IgD-negative memory B cell (primary cell): ENCODE measurements around the gene LIMS2. TPM values are rescaled to one million over a fixed set of nuclear protein-coding genes. Genes with fewer than 3 reads are reported as not detected.

Experiments used
- H3K27ac Mint-ChIP-seq, 3 donors: one replicate each; pipeline ENCODE4 v1.8.0; 2020 to 2022; ENCODE audit warnings: mild to moderate bottlenecking in 3 of 3, mixed read lengths in 3 of 3, moderate library complexity in 1 of 3
- H3K27me3 Mint-ChIP-seq: one replicate; pipeline ENCODE4 v1.8.0; 2021; ENCODE audit warnings: mixed read lengths
- H3K36me3 Mint-ChIP-seq: one replicate; pipeline ENCODE4 v1.8.0; 2020; ENCODE audit warnings: mild to moderate bottlenecking, mixed read lengths
- H3K4me1 Mint-ChIP-seq, 3 donors: one replicate each; pipeline ENCODE4 v1.8.0; 2020 to 2022; ENCODE audit warnings: mixed read lengths in 3 of 3, mild to moderate bottlenecking in 1 of 3
- H3K4me3 Mint-ChIP-seq, 4 donors: one replicate each; pipeline ENCODE4 v1.8.0; 2020 to 2022; ENCODE audit warnings: mild to moderate bottlenecking in 4 of 4, mixed read lengths in 4 of 4, moderate library complexity in 3 of 4
- H3K9me3 Mint-ChIP-seq, 3 donors: one replicate each; pipeline ENCODE4 v1.8.0; 2020 to 2021; ENCODE audit warnings: mixed read lengths in 3 of 3, mild to moderate bottlenecking in 1 of 3
- polyA plus RNA-seq: library from polyadenylated mRNA; unstranded; fragments of 300-500 nt; fragmentation: Illumina TruSeq; gene quantifications from one replicate; pipeline ENCODE4 v1.2.3, GENCODE V29; 2021

The LIMS2 gene
- polyA plus RNA-seq, 1 donor from 2014 or later = 35.1 TPM

DNA sequence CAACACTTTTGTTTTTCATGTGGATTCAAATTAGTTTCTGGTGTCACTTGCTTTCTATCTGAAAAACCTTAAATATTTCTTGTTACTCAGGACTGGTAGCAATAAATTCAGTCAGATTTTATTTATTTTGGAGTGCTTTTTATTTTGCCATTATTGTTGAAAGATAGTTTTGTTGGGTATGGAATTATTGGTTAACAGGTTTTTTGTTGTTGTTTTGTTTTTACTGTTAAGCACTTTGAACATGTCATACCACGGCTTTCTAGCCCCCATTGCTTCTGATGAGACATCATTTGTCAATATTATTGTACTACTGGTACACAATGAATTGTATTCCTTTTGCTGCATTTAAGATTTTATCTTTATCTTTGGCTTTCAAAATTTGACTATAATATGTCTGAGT is 13.1 kb upstream of the LIMS2 start:
- Mint-ChIP-seq H3K4me3 (no peak overlapping the region), H3K27ac (no peak overlapping the region), H3K36me3 (peaks cover 9% of the 10 kb centered on the region), H3K4me1 (no peaks in the 10 kb centered on the region), H3K27me3 (peaks cover 6% of the 10 kb centered on the region), H3K9me3 (peaks cover 9 to 17% (median 14%) of the 10 kb centered on the region in 3 donors)

DNA sequence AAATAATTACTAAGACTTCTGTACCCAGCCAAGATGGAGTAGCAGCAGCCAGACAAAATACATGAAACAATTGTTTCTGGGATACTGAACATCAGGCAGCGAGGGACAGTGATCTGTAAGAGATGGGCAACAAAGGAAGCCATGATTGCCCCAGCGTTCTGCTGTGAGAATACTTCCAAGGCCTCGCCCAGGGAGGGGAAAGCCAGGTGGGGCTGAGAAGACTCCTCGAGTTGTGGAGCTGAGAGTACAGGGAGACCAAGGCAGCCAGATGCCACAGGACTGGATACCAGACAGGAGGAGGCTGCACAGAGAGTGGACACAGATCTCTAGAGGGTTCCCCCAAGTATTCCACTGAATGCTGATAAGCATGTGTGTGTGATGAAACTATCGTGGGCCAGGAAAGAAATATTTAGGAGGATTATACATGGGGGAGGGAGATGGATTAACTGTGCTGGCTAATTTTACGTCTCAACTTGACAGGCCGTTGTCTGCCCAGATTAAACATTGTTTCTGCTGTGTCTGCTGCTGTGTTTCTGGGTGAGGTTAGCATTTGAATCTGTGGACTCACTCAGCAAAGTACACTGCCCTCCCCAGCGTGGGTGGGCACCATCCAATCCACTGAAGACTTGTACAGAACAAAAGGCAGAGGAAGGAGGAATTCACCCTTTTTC is 10.2 kb upstream of the LIMS2 start:
- H3K36me3 Mint-ChIP-seq = peaks cover 3% of the 10 kb centered on the region
- H3K27ac Mint-ChIP-seq = no peak overlapping the region
- H3K4me1 Mint-ChIP-seq = peaks cover 0 to 2% (median 0%) of the 10 kb centered on the region in 3 donors
- H3K4me3 Mint-ChIP-seq = no peak overlapping the region
- H3K27me3 Mint-ChIP-seq = peaks cover 10% of the 10 kb centered on the region
- peaks cover 0 to 13% (median 5%) of the 10 kb centered on the region in 3 donors for H3K9me3 Mint-ChIP-seq

DNA sequence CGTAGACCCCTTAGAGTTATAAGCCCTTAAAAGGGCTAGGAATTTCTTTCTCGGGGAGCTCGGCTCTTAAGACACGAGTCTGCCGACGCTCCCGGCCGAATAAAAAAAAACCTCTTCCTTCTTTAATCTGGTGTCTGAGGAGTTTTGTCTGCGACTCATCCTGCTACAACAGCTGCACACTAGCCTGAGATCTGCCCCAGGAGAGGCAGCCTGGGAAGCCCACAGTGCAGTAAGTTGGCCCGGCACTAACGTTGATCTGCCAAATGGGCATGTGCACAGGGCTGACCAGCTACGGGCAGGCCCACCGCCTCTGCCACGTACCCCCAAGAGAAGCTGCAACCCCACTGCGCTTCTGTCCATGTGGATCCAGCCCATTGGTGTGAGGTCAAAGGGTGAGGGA is 8.4 kb upstream of the LIMS2 start:
- peaks cover 3% of the 10 kb centered on the region for H3K36me3 Mint-ChIP-seq
- H3K27me3 Mint-ChIP-seq = peaks cover 11% of the 10 kb centered on the region
- peaks cover 0 to 12% (median 3%) of the 10 kb centered on the region in 3 donors for H3K9me3 Mint-ChIP-seq
- no peak overlapping the region for H3K27ac Mint-ChIP-seq
- H3K4me3 Mint-ChIP-seq = no peak overlapping the region
- H3K4me1 Mint-ChIP-seq = peaks cover 0 to 2% (median 0%) of the 10 kb centered on the region in 3 donors

DNA sequence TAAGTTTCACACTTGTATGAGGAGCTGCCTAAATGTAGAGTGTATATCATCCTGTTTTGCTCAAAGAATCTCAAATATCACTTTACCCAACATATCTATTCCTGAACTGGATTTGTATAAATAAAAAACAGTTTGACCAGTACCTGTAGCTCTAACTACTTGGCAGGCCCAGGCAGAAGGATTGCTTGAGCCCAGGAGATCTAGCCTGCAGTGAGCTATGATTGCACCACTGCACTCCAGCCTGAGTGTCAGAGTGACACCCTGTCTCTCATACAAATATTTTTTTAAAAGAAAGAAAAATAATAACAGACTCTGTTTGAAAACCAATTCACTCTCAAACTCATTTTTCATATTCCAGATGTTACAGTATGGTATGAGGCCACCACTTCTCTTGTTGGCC is 7.7 kb upstream of the LIMS2 start:
- peaks cover 0 to 5% (median 2%) of the 10 kb centered on the region in 3 donors for H3K9me3 Mint-ChIP-seq
- H3K27me3 Mint-ChIP-seq = peaks cover 15% of the 10 kb centered on the region
- H3K4me1 Mint-ChIP-seq = peaks cover 0 to 2% (median 0%) of the 10 kb centered on the region in 3 donors
- H3K4me3 Mint-ChIP-seq = no peak overlapping the region
- peaks cover 2% of the 10 kb centered on the region for H3K36me3 Mint-ChIP-seq
- H3K27ac Mint-ChIP-seq = no peak overlapping the region

DNA sequence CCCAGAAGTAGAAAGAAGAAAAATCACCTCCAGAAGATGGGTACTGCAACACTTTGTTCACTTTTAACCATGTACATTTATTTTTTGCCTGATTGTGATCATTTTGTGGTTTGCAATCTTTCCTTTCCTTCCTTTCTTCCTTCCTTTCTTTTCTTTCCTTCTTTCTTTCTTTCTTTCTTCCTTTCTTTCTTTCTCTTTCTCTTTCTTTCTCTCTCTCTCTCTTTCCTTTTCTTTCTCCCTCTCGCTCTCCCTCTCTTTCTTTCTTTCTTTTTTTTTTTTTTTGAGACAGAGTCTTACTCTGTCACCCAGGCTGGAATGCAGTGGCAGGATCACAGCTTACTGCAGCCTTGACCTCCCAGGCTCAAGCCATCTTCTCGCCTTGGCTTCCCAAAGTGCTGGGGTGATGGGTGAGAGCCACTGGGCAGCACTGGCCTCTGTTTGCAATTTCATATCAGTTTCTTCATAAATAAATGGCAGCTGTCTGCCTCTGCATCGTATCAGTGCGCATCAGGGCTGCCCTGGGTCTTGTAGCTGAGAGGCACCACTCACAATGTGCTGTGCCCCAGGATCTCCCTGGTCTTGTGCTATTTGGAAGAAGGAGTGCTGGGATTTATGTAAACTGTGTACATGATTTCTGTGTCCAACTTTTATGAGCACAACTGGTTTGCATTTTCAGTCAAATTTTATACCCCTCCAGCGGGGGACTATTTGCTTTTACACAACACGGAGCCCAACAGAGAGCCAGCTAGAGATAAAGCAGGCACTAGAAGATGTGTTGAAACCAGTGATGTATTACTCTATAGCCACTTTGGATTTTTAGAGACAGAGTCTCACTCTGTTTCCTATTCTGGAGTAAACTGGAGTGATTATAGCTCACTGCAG is 6.9 kb upstream of the LIMS2 start:
- Mint-ChIP-seq H3K4me1 (peaks cover 0 to 2% (median 0%) of the 10 kb centered on the region in 3 donors), H3K9me3 (no peaks in the 10 kb centered on the region), H3K36me3 (no peaks in the 10 kb centered on the region), H3K4me3 (no peak overlapping the region), H3K27me3 (peaks cover 20% of the 10 kb centered on the region), H3K27ac (no peak overlapping the region)

DNA sequence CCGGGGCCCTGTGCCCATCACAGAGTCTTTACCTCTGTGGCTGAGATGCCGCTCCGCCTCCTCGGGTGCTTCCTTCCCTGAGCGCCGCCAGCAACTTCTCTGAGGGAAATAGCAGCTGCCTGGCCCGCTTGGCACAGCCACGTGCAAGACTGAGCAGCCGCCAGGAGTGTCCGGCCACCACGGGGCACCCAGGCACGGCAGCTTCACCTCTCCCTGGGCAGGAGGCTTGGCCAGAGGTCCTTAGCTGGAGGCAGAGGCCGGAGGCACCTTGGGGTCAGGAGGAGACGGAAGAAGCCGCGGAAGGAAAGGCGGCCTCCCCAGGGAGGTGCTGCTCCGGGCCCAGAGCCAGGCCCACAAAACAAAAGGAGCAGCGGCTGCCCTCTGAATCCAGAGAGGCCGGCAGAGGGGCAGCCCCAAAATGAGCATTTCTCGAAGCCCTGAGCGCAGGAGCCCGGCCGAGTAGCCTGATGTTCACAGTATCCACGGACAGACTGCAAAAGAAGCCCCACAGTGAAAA is 6.0 kb upstream of the LIMS2 start:
- H3K9me3 Mint-ChIP-seq = no peaks in the 10 kb centered on the region
- no peak overlapping the region for H3K27ac Mint-ChIP-seq
- H3K4me3 Mint-ChIP-seq = no peak overlapping the region
- no peaks in the 10 kb centered on the region for H3K36me3 Mint-ChIP-seq
- H3K4me1 Mint-ChIP-seq = peaks cover 0 to 2% (median 0%) of the 10 kb centered on the region in 3 donors
- peaks cover 23% of the 10 kb centered on the region for H3K27me3 Mint-ChIP-seq

DNA sequence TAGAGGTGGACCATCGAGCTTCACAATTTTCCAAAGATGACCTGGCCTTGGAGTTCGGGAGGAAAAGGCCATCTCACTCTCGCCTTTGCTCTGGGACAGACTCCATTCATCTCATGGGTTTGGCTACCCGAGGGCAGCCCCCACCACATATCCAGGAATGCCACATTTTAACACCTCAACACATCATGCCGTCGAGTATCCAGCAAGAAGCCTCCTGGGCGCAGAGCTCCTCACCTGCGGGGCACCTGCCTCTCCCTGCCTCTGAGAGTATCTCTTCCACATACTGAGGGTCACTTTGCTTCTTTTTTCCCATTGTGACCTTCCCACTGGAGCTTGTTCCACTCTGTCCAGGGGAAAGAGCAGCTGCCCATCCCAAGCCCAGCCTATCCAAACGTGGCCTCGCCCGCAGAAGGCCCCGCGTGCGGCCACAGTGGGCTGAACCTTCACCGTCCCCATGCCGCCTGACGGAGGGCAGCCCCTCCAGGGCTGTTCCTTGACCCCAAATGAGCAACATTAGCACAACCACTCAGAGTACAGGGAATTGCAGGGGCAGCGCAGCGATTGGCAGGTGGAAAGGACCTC is 5.5 kb upstream of the LIMS2 start:
- no peaks in the 10 kb centered on the region for H3K9me3 Mint-ChIP-seq
- H3K4me1 Mint-ChIP-seq = peaks cover 3 to 6% (median 4%) of the 10 kb centered on the region in 3 donors
- peaks cover 27% of the 10 kb centered on the region for H3K27me3 Mint-ChIP-seq
- no peaks in the 10 kb centered on the region for H3K36me3 Mint-ChIP-seq
- no peak overlapping the region for H3K27ac Mint-ChIP-seq
- no peak overlapping the region for H3K4me3 Mint-ChIP-seq

DNA sequence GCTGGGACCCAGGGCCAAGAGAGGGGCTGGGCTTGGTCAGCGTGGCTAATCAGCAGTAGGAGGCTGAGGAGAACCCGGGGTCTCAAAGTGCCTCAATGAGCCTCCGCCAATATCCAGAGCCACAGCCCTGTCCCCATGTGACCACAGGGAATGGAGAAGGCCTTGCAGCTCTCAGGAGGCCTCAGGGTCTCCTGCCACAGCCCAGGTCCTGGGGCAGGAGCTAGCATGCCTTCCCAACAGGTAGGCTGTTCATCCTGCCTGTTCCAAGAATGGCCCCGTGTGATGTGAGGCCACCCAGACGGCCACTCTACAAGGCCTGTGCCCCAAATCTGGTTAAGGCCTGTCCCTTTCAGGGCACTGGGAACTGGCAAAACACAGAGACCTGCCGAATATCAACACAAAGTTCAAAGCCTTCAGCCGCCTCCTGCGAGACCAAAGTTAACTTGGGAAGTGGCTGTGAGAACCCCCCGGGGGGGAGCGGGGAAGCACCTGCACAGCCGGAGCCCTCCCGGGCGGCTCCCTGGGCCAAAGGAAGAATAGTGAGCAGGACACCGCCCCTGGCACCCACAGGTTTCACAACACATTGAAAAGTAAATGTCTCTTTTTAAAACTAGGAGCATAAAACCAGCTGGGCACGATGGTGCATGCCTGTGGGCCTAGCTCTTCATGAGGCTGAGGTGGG is 4.5 kb upstream of the LIMS2 start:
- Mint-ChIP-seq H3K36me3 (no peaks in the 10 kb centered on the region), H3K27me3 (peaks cover 30% of the 10 kb centered on the region), H3K27ac (no peak overlapping the region), H3K4me3 (no peak overlapping the region), H3K9me3 (no peaks in the 10 kb centered on the region), H3K4me1 (peaks cover 6 to 8% (median 6%) of the 10 kb centered on the region in 3 donors)

DNA sequence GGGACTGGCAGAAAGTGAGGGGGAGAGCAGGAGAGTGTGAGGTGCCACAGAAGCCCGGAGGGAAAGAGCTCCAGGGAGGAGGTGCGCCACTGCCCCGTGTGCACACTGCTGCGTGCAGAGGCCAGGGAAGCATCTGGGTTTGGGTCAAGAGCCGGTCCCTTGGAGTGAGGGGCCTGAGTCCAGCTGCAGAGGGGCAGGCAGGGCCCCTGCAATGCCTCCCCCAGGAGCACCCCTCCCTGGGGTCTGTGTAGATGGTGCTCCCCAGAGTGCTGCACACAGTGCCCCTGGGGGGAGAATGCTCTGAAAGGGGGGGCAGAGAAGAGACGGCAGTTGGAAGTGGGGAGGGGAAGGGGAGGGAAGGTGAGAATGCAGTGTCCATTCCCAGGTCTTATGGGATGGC is 3.7 kb upstream of the LIMS2 start:
- Mint-ChIP-seq H3K4me3 (no peak overlapping the region), H3K9me3 (no peaks in the 10 kb centered on the region), H3K27me3 (peaks cover 37% of the 10 kb centered on the region), H3K27ac (no peak overlapping the region), H3K4me1 (peaks cover 6 to 10% (median 9%) of the 10 kb centered on the region in 3 donors), H3K36me3 (no peaks in the 10 kb centered on the region)

DNA sequence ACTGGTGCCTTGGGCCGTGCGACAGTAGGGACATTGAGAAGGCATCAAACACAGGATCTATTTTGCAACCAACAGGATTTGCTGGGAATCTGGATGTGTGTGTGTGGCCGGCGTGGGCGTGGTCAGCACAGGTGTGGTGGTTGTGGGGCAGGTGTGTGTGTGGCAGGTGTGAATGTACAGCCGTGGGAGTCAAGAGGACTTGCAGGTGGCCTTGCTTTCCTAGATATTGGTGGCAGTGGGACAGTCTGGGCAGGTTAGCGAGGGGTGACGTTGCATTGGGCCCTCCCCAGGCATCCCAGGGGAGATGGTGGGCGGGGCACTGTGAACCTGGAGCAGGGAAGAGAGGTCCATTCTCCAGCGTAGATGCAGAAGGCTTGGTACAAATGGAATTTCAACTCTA is 3.2 kb upstream of the LIMS2 start:
- no peaks in the 10 kb centered on the region for H3K36me3 Mint-ChIP-seq
- no peaks in the 10 kb centered on the region for H3K9me3 Mint-ChIP-seq
- H3K4me3 Mint-ChIP-seq = no peak overlapping the region
- H3K27ac Mint-ChIP-seq = peak overlapping the region in 1 of 3 donors; percentile 47
- H3K4me1 Mint-ChIP-seq = peaks cover 6 to 10% (median 9%) of the 10 kb centered on the region in 3 donors
- peaks cover 40% of the 10 kb centered on the region for H3K27me3 Mint-ChIP-seq

DNA sequence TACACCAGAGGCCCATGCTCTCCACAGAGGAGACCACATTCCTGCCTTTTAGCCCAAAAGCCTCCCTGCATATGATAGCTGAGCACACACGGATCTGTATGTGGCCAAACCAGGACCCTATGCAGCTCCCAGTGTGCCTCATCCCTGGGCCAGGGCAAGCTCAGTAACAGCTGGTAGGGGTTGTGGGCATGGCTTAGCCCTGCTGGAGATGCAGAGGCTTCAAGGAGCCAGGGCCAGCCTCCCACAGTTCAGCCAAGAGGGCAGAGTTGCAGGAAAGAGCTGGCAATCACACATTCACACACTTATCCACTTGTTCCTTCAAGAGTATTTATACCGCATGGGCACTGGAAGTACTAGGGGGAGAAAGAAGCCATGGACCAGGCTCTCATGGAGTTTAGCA is 1.6 kb upstream of the LIMS2 start:
- Mint-ChIP-seq H3K4me3 (no peak overlapping the region), H3K4me1 (peaks cover 6 to 9% (median 9%) of the 10 kb centered on the region in 3 donors), H3K27me3 (peaks cover 48% of the 10 kb centered on the region), H3K9me3 (no peaks in the 10 kb centered on the region), H3K27ac (no peak overlapping the region), H3K36me3 (no peaks in the 10 kb centered on the region)

DNA sequence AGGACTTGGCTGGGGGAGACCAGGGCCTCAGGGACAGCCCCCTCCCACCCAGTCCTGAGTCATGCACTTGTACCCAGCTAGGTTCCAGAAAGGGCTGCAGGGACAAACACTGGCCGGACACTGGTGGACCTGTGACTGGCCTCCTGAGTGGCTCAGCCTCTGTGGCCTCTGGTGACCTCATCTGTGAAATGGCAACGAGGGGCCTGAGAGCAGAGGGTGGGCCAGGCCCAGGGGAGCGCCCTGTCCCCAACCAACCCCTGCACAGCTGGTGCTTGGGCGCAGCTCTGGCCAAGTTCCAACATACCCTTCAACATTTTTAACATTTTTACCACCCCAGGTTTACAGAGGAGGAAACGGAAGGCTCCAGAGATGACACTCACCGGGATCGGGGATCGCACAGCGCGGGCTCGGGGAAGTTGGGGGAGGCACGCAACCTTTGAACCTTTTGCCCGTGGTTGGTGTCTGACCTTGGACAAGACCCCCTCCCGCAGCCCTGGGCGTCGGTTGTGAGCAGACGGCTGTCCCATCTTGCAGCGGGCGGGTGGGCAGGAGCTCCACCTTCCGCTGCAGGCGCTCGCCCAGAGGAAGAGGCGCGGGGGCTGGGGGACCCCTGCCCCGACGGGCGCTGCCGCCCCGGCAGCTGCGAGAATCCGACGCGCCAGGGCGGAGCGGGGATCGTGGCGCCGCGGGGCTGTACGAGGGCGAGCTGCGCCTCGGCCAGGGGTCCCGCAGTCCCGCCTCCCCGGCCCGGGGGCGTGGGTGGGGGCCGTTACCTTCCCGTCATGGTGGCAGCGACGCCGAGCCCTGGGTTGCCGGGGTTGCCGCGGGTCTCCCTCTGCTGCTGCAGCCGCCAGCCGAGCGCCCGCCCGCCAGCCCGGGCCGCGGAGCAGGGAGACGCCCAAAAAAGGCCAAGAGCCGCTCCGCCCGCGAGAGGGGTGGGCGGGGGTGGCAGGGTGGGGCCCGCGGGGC is 805 bp downstream of the LIMS2 start:
- Mint-ChIP-seq H3K4me1 (peaks cover 6 to 9% (median 9%) of the 10 kb centered on the region in 3 donors), H3K27ac (no peak overlapping the region), H3K4me3 (peak overlapping the region; percentile 18 to 87 (median 78)), H3K36me3 (no peaks in the 10 kb centered on the region), H3K27me3 (peaks cover 45% of the 10 kb centered on the region), H3K9me3 (peaks cover 0 to 3% (median 2%) of the 10 kb centered on the region in 3 donors)

DNA sequence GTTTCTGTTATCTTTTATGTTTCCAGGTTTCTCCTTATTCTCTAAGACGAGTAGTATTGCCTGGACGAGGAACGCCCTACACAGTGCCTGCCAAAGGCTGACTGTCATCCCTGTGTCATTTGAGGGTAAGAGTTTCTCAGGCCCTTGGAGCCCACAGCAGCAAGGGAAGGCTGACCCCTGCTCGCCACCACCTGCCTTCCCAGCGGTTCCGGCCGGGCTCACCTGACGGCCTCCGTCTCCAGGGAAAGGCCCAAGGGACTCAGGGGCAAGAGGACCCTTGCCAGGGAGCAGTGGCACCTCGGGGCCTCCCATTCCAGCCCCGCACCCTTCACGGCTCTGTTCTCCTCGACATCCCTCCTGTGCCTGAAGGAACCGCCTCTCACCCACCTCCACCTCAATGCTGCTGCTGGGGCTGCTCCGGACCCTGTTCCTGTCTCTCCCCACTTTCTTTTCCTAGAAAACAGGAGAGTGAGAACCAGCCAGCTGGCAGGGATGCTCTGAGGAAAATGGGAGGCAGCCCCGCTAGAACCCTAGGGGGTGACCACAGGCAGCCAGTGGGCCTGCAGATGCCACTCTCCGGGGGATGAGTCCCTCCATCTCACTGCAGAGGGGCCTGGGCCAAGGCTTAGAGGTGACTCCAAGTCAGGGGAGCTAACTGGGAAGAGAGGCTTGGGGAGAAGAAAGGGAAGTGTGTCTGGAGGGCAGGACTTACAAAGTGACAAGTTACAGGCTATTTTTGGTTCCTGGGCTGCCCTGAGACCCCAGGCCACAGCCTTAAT is 1.9 kb downstream of the LIMS2 start:
- H3K4me1 Mint-ChIP-seq = peaks cover 6 to 9% (median 9%) of the 10 kb centered on the region in 3 donors
- no peaks in the 10 kb centered on the region for H3K36me3 Mint-ChIP-seq
- peaks cover 0 to 3% (median 2%) of the 10 kb centered on the region in 3 donors for H3K9me3 Mint-ChIP-seq
- peaks cover 46% of the 10 kb centered on the region for H3K27me3 Mint-ChIP-seq
- H3K4me3 Mint-ChIP-seq = peak overlapping the region in 2 of 4 donors; percentile 42 to 78
- no peak overlapping the region for H3K27ac Mint-ChIP-seq
